Measurements from ENCODE around the gene ITGA3.

GRCh38 chr17:50088952-50089825 lies 33.3 kb downstream of the ITGA3 start:
- TF ChIP-seq CTCF (IDR thresholded peaks at IDR 0.05) (no peak), POLR2A (IDR thresholded peaks at IDR 0.05) (no peak)

All from testis (tissue), 2 donors.